LNCaP clone FGC (cell line): ENCODE data around the gene COL23A1.

Experiments used
- DNase-seq: peaks from one replicate; pipeline ENCODE4 v3.0.0-alpha.2; 2011; ENCODE audit warnings: low read depth
- H3K4me3 ChIP-seq: 2 replicates; pipeline ENCODE4 v1.5.1; 2011; ENCODE audit warnings: mild to moderate bottlenecking, low read depth, low read length, control low read depth
- CTCF ChIP-seq: IDR thresholded peaks from 2 replicates; pipeline ENCODE4 v1.5.1; 2012; ENCODE audit warnings: mild to moderate bottlenecking; ENCODE audit not compliant: control insufficient read depth, insufficient read depth; ENCODE audit errors: extremely low read depth

COL23A1 gene

DNA sequence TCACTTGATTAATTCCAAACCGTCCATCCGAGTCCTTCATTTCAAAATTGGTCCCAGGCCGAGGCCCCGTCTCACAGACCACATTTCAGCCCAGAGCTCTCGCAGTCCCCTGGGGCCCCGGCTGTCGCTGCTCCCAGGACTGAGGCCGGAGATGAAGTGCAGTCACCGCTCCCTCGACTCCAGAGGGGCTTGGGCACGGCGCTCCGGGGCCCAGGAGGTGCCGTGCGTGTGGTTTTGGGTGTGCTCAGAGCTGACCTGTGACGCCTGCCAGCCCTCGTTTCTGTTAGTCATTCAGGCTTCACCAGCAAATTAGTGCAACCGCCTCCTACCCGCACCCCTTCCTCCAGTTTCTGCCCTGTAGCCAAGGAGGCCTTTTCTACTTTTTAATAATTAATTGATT is 308.9 kb downstream of the COL23A1 start:
- no peak for DNase-seq
- H3K4me3 ChIP-seq, result no peak overlapping the region
- TF ChIP-seq CTCF, result no peak

GRCh38 chr5:178280631-178281030 is 309.6 kb downstream of the COL23A1 start:
- TF ChIP-seq CTCF, result no peak
- DNase-seq, result no peak
- H3K4me3 ChIP-seq, result no peak overlapping the region

DNA sequence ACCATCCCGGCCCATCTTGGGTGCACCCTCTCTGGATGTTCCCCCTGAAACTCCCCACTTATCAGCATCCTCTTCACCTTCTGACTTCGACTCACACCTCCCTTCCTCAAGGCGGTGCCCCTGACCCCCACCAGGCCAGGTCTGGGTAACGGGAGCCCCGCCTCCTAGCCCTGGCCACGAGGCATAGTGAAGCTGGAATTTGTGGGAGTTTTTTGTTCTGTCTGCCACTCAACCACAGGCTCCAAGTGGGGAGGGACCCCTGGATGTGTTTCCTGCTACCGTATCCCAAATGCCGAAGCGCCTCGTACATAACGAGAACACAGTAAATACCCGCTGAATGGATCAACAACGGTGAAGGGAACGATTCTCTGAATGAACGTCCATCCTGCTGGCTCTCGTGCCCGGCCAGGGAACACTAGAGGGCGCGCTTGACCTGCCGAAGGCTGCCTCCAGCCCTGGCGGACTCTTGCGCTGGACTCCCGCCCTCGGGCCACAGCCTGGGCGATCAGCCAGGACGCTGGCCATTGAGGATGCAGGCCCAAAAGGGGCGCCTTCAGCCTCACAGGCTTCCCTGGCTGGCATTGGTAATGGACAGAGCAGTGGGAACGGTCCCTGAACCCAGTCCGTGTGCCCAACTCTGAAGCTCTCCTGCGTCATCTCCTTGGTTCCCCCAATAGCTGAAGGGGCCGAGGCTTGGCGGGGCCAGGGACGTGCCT is 310.3 kb downstream of the COL23A1 start:
- peak; percentile 98 for TF ChIP-seq CTCF
- H3K4me3 ChIP-seq, result no peak overlapping the region
- peak; percentile 33 for DNase-seq

- no peak for DNase-seq
- TF ChIP-seq CTCF, result no peak
- H3K4me3 ChIP-seq, result no peak overlapping the region
Observed at GRCh38 chr5:178279026-178279722, 311.0 kb downstream of the COL23A1 start.

DNA sequence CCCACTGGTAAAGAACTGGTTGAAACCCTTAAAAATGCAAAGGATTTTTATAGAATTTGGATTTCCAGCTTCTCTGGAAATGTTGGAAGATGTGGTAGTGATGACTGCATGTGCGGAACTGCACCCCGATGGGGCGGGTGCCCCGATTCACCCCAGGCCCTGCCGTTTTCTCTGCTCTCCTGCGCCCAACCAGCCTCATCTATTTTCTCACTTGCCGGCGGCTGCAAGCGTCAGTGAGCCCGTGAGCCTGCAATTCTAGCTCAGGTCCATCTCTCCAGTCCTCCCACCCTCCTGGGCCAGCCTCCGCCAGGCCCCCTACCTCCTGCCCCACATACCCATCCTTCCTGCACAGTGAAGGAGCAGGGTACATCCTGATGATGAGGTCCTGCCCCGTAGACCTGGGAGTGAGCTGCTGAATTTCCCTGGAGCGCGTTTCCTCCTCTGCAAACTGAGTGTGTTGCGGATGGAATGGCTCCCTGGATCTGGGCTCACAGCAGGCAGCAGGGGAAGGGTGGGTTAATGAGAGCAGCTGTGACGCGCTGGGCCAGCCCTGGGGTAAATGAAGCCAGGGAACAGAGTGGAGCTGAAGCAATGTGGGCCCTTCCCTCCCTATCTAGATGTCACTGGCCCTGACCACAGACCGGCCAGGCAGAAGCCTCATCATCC is 311.7 kb downstream of the COL23A1 start:
- DNase-seq, result no peak
- TF ChIP-seq CTCF, result no peak
- no peak overlapping the region for H3K4me3 ChIP-seq

GRCh38 chr5:178277866-178278265 is 312.3 kb downstream of the COL23A1 start:
- H3K4me3 ChIP-seq, result no peak overlapping the region
- DNase-seq, result no peak
- TF ChIP-seq CTCF, result no peak
